Hepatocyte (in vitro differentiated cells): Measurements from ENCODE around the gene SGPL1.

ENCODE experiments used
- CTCF ChIP-seq: fragments of 200-600 bp; sonication (generic); IDR thresholded peaks from 2 replicates; pipeline ENCODE4 v1.5.1; 2016; ENCODE audit warnings: antibody characterized with exemption, mild to moderate bottlenecking; ENCODE audit not compliant: poor library complexity
- EZH2 ChIP-seq: fragments of 200-600 bp; sonication (generic); IDR thresholded peaks from 2 replicates; pipeline ENCODE4 v1.6.1; 2016; ENCODE audit warnings: antibody characterized with exemption, mild to moderate bottlenecking, borderline replicate concordance

GRCh38 chr10:70912556-70912955 lies 96.8 kb downstream of the SGPL1 start:
- TF ChIP-seq CTCF, result no peak
- TF ChIP-seq EZH2, result no peak
